Medulla oblongata (tissue), 1 donor: ENCODE results near the gene INPP5B.
A peak's percentile ranks its signal among the peaks of the same experiment; 100 is the strongest.
"Not testable (repeated sequence)": the region's sequence is repeated elsewhere in the genome, so short reads cannot be mapped to it uniquely, and the experiment has no call there.

Experiments used
- DNase-seq: peaks from one replicate; pipeline ENCODE4 v3.0.0-alpha.2; 2015; ENCODE audit errors: extremely low spot score

INPP5B gene

DNA sequence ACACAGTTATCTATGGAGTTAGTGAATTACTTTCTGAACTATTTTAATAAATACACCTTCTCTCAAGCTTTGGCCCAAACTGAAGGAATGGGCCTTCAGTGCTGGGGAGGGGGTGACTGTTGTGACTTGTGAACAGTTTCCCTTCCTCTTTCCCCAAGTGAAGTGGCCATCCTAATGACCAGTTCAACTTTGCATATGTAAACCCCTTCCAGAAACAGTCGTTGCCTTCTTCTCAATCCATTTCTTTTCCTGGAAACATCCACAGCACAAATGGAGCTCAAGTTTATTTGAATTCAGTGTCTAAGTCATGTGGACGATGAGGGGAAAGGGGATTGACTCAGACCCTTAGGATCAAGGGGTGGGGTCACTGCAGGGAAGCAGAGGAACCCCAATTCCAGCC, 1.3 kb upstream of the INPP5B start:
- no peak for DNase-seq

GRCh38 chr1:37947364-37947763, 511 bp upstream of the INPP5B start:
- DNase-seq = no peak

- DNase-seq = peak; percentile 45
Measured at GRCh38 chr1:37945743-37946702, 830 bp downstream of the INPP5B start.

DNA sequence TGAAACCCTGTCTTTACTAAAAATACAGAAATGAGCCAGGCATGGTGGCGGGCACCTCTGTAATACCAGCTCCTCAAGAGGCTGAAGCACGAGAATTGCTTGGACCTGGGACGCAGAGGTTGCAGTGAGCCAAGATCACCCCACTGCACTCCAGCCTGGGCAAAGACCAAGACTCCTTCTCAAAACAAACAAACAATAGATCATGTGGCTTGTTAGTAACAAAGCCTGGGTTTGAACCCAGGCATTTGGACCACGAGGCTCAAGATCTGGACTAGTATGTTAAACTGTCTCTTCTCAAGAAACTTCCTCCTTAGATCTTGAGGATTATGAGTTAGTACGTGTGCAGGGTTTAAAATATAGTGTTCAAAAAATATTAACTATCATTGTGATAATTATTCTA, 1.6 kb downstream of the INPP5B start:
- DNase-seq = no peak

- DNase-seq = no peak
Measured at GRCh38 chr1:37944816-37945215, 2.0 kb downstream of the INPP5B start.

DNA sequence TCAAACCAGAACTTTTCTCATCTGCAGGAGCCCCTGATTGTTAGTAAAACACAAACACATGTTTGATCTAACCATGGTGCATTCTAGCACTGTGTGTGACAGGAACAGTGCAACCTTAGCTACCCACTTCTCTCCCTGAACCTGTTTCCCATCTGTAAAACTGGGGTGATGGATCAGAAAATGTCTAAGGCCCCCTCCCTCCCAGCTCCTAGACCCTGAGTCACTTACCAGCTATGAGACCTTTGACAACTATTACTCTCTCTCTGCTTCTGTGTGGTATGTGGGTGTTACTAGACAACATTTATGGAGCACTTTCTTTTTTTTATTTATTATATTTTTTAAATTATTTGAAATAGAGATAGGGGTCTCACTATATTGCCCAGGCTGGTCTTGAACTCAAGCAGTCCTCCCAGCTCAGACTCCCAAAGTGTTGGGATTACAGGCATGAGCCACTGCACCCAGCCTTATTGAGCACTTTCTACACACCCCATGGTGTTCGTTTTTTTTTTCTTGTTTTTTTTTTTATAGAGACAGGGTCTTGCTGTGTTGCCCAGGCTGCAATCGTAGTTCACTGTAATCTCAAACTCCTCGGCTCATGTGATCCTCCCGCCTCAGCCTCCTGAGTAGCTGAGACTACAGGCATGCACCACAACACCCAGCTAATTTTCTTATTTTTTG, 2.6 kb downstream of the INPP5B start:
- no peak for DNase-seq

DNA sequence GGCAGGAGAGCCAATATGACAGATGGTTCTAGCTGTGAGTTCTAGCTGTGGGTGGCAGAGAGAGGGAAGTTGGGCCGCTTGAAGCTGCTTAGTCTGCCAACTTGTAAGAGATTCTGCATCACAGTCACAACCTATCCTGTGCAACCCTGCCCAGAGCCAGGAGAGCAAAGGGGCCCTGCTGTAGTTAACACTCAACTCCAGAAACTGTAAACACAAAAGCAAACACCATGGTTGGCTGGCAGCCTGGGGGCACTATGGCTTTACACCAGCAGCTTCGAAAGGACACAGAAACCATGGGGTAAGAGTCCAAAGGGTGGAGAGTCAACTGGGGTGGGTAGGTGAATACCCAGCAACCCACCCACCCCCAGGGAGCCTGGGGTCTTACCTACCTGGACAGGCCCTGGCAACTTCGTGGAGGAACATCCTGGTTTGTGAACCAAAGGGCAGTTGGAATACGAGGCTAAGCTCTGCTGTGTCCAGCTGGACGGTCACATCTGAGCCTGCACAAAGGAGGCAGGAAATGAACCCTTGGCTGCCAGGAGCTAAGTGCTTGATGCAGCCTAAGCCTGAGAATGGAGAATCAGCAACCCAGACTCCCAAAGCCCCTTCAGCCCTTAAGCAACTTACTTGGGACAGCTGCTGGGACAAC, 6.4 kb downstream of the INPP5B start:
- DNase-seq = no peak

GRCh38 chr1:37936760-37937159, 10.1 kb downstream of the INPP5B start:
- DNase-seq = not testable (repeated sequence)

- no peak for DNase-seq
Measured at GRCh38 chr1:37932759-37933158, 14.1 kb downstream of the INPP5B start.

GRCh38 chr1:37931361-37932158, 15.3 kb downstream of the INPP5B start:
- peak; percentile 98 for DNase-seq

- no peak for DNase-seq
Measured at GRCh38 chr1:37931102-37931360, 15.8 kb downstream of the INPP5B start.

- no peak for DNase-seq
Measured at GRCh38 chr1:37930246-37931101, 16.4 kb downstream of the INPP5B start.

GRCh38 chr1:37926038-37926924, 20.6 kb downstream of the INPP5B start:
- DNase-seq = no peak

DNA sequence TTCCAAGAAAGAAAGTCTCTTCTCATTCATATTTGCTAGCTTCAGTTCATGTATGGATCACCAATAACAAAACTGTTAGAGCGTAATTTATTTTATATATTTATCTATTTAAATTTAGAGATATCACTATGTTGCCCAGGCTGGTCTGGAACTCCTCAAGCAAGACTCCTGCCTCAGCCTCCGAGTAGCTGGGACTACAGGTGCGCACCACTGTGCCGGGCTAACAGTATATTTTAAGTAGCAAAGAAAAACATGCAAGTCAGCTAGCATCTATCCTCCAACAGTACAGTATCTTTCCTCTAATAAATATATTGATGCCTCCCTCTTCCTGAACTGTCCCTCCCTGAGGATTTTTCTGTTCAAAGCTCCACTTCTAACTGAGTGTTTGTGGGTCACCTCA, 21.5 kb downstream of the INPP5B start:
- DNase-seq = no peak

GRCh38 chr1:37923551-37923889, 23.3 kb downstream of the INPP5B start:
- DNase-seq = no peak

DNA sequence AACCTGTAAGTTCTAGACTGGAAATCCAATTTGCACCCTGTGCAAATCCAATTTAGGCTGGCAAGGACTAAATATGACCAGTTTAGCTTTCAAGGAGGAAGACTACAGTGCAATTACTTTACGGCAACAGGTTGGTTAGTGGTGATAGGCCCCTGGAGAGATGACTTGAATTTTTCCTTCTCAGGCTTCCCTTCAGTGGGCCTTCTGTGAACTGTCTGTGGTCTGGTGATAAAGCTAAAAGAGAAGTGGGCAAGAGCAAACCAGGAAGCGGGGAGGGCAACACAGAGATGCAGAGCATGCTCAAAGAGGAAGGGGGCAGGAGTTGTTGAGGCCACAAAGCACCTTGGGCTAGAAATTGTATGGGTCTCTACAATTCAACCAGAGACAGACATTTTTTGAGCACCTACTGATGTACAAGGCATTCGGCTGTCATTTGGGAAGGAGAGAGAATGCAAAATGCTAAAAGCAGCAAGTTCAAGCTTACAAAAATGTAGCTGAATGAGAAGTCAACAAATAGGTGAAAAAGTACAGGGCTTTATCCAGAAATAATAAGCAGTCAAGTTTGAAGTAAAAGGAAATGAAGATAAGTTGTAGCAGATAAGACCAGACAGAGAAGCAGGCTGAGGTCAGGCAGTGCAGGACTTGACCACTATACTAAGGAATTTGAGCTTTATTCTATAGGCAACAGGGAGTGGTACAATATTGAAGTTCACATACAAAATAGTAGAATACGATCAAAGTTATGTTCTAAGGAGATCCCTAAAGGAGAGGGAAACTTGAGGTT, 23.9 kb downstream of the INPP5B start:
- DNase-seq = peak; percentile 54

GRCh38 chr1:37919277-37919676, 27.6 kb downstream of the INPP5B start:
- DNase-seq = no peak

DNA sequence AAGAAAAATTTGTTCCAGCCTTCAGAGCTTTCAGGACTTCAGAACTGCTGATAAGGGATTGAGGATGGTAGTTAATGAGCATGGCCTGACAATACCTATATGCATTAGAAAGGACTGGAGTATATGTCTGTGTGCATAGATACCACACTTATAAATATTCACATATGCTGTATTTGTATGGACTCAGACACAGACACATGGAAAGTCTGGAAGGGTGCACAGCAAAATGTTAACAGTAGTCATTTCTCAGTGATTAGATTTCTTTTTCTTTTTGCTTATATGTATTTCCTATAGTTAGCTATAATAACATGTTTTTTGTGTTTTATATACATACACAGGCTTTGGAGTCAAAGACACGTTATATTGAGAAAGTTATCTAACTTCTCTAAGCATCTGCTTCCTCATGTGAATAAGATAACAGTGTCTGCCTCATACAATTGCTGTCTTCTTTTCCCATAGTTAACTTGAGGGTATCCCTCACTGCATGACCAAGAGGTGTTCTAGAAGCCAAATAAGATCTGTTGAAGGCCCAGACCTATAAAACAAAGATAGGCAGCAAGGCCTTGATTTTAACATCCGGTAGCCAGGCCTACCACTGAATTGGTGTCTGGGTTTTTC, 31.3 kb downstream of the INPP5B start:
- no peak for DNase-seq
